GM19467 (cell line): ENCODE results near the gene PTX4.

ENCODE experiments used
- ATAC-seq: cut with Tn5 transposase; IDR thresholded peaks from one replicate; pipeline ENCODE4 v1.9.1; 2021; ENCODE audit warnings: mild to moderate bottlenecking, moderate library complexity; ENCODE audit not compliant: unreplicated experiment

PTX4 gene

GRCh38 chr16:1502092-1503004 is 13.6 kb upstream of the PTX4 start:
- no peak for ATAC-seq

- no peak for ATAC-seq
Observed at GRCh38 chr16:1501630-1502029, 12.9 kb upstream of the PTX4 start.

GRCh38 chr16:1500465-1501150 is 11.9 kb upstream of the PTX4 start:
- ATAC-seq = no peak

GRCh38 chr16:1499756-1500464 is 11.2 kb upstream of the PTX4 start:
- no peak for ATAC-seq

GRCh38 chr16:1498899-1499676 is 10.3 kb upstream of the PTX4 start:
- ATAC-seq = no peak

- no peak for ATAC-seq
Observed at GRCh38 chr16:1497014-1497598, 8.4 kb upstream of the PTX4 start.

GRCh38 chr16:1496464-1496863 is 7.7 kb upstream of the PTX4 start:
- ATAC-seq = no peak

- no peak for ATAC-seq
Observed at GRCh38 chr16:1495889-1496262, 7.1 kb upstream of the PTX4 start.

- no peak for ATAC-seq
Observed at GRCh38 chr16:1495211-1495888, 6.6 kb upstream of the PTX4 start.

GRCh38 chr16:1494711-1495110 is 6.0 kb upstream of the PTX4 start:
- ATAC-seq = no peak

GRCh38 chr16:1494129-1494640 is 5.4 kb upstream of the PTX4 start:
- ATAC-seq = no peak

GRCh38 chr16:1493746-1494094 is 5.0 kb upstream of the PTX4 start:
- ATAC-seq = no peak

GRCh38 chr16:1492923-1493745 is 4.4 kb upstream of the PTX4 start, which contains the start of gene TELO2:
Gene TELO2 (plus strand): TSS chr16:1493360. CDS start chr16:1494282, 922 bp downstream.
- peak; percentile 46 for ATAC-seq

GRCh38 chr16:1492082-1492922 is 3.6 kb upstream of the PTX4 start:
- no peak for ATAC-seq

GRCh38 chr16:1491327-1491726 is 2.6 kb upstream of the PTX4 start:
- ATAC-seq = no peak

GRCh38 chr16:1489077-1489476 is 333 bp upstream of the PTX4 start:
- no peak for ATAC-seq

GRCh38 chr16:1488054-1488601 is 616 bp downstream of the PTX4 start:
- no peak for ATAC-seq
